B cell (primary cell): Measurements from ENCODE around the gene XPNPEP2.

ENCODE experiments used
- EZH2 ChIP-seq: IDR thresholded peaks from 2 replicates; pipeline ENCODE4 v1.6.1; 2012; ENCODE audit warnings: borderline replicate concordance, low read depth, mild to moderate bottlenecking, moderate library complexity, low read length; ENCODE audit not compliant: insufficient read depth, poor library complexity, severe bottlenecking
- TF ChIP-seq, protein P1 (sequence below): fragments of 200-600 bp; IDR thresholded peaks from one replicate; pipeline ENCODE4 v1.8.0; 2022; ENCODE audit warnings: antibody characterized with exemption, mild to moderate bottlenecking

- TF ChIP-seq, protein P1, sequence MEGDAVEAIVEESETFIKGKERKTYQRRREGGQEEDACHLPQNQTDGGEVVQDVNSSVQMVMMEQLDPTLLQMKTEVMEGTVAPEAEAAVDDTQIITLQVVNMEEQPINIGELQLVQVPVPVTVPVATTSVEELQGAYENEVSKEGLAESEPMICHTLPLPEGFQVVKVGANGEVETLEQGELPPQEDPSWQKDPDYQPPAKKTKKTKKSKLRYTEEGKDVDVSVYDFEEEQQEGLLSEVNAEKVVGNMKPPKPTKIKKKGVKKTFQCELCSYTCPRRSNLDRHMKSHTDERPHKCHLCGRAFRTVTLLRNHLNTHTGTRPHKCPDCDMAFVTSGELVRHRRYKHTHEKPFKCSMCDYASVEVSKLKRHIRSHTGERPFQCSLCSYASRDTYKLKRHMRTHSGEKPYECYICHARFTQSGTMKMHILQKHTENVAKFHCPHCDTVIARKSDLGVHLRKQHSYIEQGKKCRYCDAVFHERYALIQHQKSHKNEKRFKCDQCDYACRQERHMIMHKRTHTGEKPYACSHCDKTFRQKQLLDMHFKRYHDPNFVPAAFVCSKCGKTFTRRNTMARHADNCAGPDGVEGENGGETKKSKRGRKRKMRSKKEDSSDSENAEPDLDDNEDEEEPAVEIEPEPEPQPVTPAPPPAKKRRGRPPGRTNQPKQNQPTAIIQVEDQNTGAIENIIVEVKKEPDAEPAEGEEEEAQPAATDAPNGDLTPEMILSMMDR = no peak
- TF ChIP-seq EZH2 = no peak
These were observed 32.2 kb upstream of the XPNPEP2 start for GRCh38 chrX:129706400-129707072.
